ENCODE measurements around the gene TTLL11.
"Not testable (repeated sequence)": the region's sequence is repeated elsewhere in the genome, so short reads cannot be mapped to it uniquely, and the experiment has no call there.

TTLL11 gene

DNA sequence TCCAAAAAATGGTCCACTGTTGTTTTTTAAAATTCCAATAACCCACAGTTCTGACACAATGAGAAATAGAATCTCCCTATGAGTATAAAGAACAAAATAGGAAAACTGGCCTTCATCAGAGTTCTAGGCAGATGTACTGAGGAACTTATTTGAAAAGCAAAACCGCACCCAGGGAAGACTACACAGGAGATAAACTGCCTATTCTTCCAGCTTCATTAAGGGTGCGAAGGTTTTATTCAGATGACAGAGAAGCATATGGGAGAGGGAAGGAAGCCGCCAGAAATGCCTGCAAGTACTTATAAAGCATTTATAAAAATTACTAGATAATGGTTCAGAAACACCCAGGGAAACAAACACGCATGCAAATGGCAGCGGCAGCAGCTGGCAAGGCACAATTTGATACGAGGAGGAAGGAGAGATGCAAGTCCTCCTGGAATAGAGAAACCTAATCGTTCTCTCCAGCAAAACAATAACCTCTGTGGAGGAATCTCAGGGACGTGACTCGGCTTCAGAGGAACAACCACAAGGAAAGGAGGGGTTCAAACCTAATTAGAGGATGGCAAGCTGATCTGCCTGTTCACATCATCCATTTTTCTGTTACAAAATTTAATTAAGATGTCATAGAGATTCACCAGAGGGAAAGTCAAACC, 9.0 kb downstream of the TTLL11 start:
- Mint-ChIP-seq H3K36me3 (no peaks in the 10 kb centered on the region), H3K9me3 (no peaks in the 10 kb centered on the region), H3K27ac (no peak overlapping the region), H3K4me1 (peaks cover 16% of the 10 kb centered on the region), H3K4me3 (no peak overlapping the region), H3K27me3 (no peaks in the 10 kb centered on the region)
- no peak for ATAC-seq

DNA sequence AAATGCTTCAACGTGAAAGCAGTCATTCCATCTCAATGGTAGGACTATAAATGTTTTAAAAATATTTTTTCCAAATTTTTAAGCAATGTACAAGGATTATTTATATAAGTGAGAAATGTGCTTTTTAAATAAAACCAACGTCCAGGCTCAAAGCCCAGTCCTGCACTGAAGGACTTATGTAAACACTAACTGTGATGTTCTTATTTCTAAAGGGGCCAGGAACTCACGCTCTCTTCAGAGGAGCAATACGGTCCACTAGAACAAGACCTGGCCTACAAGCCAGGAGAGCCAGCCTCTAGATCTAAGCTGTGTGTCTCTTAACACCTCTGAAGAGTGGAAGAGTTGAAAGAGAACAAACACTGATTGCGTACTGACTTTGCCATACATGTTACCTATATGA, 12.1 kb downstream of the TTLL11 start:
- Mint-ChIP-seq H3K4me1 (peaks cover 11% of the 10 kb centered on the region), H3K27me3 (no peaks in the 10 kb centered on the region), H3K36me3 (peaks cover 23% of the 10 kb centered on the region), H3K9me3 (peaks cover 9% of the 10 kb centered on the region), H3K27ac (no peak overlapping the region), H3K4me3 (no peak overlapping the region)
- ATAC-seq, result no peak

DNA sequence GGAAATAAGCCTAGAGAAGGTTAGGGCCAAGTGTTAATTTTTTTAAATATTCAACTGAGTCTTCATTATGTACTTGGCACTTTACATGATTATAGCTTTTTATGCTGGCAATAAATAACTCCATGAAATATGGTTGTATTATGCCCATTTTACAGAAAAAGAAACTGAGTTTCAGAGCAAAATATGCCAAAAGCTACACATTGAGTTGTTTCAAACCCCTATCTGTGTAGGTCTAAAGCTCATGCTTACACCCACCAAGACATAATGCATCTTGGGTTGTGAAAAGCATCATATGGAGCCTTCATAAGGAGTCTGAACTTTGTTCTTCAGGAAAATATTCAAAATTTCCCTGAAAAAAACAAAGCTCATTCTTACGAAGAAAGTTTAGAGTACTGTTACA, 14.6 kb downstream of the TTLL11 start:
- no peaks in the 10 kb centered on the region for H3K27me3 Mint-ChIP-seq
- H3K27ac Mint-ChIP-seq, result no peak overlapping the region
- no peak overlapping the region for H3K4me3 Mint-ChIP-seq
- peaks cover 4% of the 10 kb centered on the region for H3K4me1 Mint-ChIP-seq
- peaks cover 23% of the 10 kb centered on the region for H3K36me3 Mint-ChIP-seq
- peaks cover 9% of the 10 kb centered on the region for H3K9me3 Mint-ChIP-seq
- ATAC-seq, result no peak

DNA sequence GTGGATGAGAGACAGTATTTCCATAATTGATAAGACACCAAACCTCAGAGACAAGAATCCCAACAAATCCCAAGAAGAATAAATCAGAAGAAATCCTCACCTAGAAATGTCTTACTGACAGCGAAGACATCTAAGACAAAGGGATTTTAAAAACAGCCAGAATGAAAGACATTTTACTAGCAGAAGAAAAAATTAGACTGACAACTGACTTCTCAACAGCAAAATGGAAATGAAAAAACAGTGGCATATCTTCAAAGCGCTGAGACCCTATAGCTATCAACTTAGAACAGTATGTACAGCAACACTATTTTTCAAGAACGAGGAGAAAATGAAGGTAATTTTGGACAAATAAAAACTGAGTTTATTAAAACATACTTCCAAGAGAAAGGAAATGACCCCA, 16.3 kb downstream of the TTLL11 start:
- peaks cover 31% of the 10 kb centered on the region for H3K36me3 Mint-ChIP-seq
- H3K27me3 Mint-ChIP-seq, result no peaks in the 10 kb centered on the region
- H3K9me3 Mint-ChIP-seq, result peaks cover 9% of the 10 kb centered on the region
- no peak for ATAC-seq
- peaks cover 5% of the 10 kb centered on the region for H3K4me1 Mint-ChIP-seq
- no peak overlapping the region for H3K27ac Mint-ChIP-seq
- H3K4me3 Mint-ChIP-seq, result no peak overlapping the region

DNA sequence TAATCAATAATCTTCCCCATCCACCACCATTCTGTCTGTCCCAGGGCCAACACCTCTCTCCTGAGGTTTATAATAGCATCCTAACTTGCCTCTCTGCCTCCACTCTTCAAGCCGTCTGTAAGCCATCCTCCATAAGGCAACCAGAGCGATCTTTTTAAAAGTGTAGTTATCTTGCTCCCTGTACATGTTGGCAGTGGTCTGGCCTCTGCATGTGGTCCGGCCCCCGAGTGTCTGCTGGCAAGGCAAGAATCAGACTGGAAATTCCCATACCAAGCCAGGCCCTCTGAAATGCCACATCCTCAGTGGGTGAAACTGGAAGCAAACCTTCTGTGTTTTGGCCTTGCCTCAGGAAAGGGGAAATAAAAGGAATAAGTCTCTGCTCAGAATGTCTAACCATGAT, 17.0 kb downstream of the TTLL11 start:
- H3K36me3 Mint-ChIP-seq, result peaks cover 34% of the 10 kb centered on the region
- H3K4me3 Mint-ChIP-seq, result no peak overlapping the region
- H3K27me3 Mint-ChIP-seq, result no peaks in the 10 kb centered on the region
- H3K4me1 Mint-ChIP-seq, result peaks cover 5% of the 10 kb centered on the region
- no peak overlapping the region for H3K27ac Mint-ChIP-seq
- ATAC-seq, result no peak
- H3K9me3 Mint-ChIP-seq, result peaks cover 9% of the 10 kb centered on the region

DNA sequence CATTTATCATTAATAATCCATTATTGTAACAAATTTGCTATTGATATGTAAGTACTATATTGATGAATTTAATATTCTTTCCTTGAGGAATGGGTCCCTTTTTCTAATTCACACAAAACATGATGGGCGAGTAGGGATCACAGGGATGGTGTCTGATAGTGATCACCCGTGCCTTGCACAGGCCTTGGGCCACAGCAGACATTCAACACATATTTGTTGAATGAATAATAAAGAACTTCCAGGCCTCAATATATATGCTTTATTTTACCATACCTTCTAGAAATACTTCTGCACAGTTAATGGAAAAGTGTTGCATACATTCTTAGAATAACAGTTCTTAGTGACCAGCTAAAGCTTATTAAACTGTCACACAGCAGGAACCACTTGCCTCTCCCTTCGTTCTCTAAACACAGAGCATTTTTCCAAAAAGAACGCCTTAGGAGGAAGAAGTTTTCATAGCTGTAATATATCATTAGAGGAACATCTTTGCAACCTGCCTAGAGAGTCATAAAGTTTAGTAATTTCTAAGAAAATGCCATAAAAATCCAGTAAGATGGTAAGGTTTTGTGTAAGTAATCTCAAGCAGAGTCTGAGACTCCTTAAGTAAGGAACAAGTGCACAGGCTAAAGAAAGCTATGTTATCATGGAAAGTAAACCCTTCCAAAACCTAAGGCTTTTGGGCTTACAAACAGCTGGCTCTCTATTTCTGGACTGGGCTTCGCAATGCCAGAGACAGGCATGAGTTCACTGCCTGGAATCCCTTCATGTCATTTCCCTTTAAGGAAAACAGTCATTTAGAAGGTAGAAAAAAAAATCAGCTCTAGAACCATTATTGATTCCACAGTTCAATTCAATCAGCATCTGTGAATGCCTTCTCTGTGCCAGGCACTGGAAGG, 17.7 kb downstream of the TTLL11 start:
- no peak for ATAC-seq

DNA sequence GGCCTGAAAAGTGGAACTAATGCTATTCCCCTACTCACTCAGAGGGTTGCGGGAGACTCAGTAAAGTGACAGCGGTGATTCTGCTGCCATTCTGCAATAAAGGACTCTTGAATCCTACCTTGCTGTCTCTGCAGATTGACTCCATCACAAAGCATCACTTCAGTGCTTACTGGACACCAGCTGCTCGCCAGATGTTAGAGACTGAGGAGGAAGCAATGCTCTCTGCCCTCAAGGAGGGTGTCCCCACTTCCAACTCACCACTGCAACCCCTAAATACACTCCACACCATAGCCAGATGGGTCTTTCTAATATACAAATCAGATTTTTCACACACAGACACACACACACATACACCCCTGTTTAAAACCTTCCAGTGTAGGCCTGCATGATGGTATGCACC, 21.4 kb downstream of the TTLL11 start:
- H3K9me3 Mint-ChIP-seq, result peaks cover 9% of the 10 kb centered on the region
- ATAC-seq, result no peak
- H3K4me3 Mint-ChIP-seq, result no peak overlapping the region
- H3K4me1 Mint-ChIP-seq, result peaks cover 5% of the 10 kb centered on the region
- H3K27me3 Mint-ChIP-seq, result no peaks in the 10 kb centered on the region
- H3K36me3 Mint-ChIP-seq, result peaks cover 40% of the 10 kb centered on the region
- H3K27ac Mint-ChIP-seq, result no peak overlapping the region

More for the DNA sequence above, 17.7 kb downstream of the TTLL11 start:
- Mint-ChIP-seq H3K36me3 (peaks cover 37% of the 10 kb centered on the region), H3K4me1 (peaks cover 5% of the 10 kb centered on the region), H3K4me3 (no peak overlapping the region), H3K27me3 (no peaks in the 10 kb centered on the region), H3K9me3 (peaks cover 9% of the 10 kb centered on the region), H3K27ac (no peak overlapping the region)

DNA sequence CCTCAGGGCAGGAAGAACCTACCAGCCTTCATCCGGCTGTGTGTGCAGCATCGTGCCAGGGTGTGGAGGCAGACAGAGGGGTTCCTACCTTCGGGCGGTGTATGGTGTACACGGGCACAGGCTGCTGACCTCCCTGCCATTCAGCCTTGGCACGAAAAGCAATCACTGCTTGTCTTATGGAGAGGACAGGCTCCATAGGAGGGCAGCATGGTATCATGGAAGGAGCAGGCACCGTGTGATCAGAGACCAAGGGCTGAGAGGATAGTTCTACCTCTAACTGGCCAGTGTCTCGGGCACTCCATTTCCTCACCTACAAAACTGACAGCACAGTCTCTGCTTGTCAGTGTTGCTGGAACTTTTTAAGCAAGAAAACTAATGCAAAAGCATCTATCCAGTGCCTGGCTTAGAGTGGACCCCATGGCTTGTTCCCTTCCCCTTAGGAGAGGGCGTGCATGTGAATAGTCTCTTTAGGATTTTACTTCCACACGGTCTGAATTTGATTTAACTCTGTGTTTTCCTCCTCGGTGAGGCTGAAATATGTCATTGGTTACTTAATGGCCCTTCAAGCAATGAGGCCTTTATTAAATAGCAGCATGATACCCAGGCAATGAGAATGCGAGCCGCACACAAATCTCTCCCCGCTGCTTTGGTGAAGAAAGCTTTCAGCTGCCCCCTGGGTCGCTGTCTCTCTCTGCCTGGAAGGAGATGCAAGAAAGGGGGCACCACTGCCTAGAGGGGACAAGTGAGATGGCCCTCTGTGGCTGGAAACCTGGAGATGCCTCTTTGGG, 22.2 kb downstream of the TTLL11 start:
- Mint-ChIP-seq H3K9me3 (peaks cover 10% of the 10 kb centered on the region), H3K27me3 (no peaks in the 10 kb centered on the region), H3K4me1 (peaks cover 5% of the 10 kb centered on the region), H3K27ac (no peak overlapping the region), H3K36me3 (peaks cover 43% of the 10 kb centered on the region), H3K4me3 (no peak overlapping the region)
- ATAC-seq, result no peak

DNA sequence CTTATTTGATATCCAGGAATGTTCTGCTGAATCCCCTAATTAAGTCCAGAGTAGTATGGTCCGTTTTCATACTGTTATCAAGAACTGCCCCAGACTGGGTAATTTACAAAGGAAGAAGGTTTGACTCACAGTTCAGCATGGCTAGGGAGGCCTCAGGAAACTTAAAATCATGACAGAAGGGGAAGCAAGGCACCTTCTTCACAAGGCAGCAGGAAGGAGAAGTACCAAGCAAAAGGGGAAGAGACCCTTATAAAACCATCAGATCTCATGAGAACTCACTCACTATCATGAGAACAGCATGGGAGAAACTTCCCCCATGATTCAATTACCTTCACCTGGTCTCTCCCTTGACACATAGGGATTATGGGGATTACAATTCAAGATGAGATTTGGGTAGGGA, 26.4 kb downstream of the TTLL11 start:
- not testable (repeated sequence) for H3K4me1 Mint-ChIP-seq, H3K27me3 Mint-ChIP-seq, ATAC-seq, H3K4me3 Mint-ChIP-seq, H3K27ac Mint-ChIP-seq
- Mint-ChIP-seq H3K36me3 (peaks cover 39% of the 10 kb centered on the region), H3K9me3 (peaks cover 11% of the 10 kb centered on the region)

DNA sequence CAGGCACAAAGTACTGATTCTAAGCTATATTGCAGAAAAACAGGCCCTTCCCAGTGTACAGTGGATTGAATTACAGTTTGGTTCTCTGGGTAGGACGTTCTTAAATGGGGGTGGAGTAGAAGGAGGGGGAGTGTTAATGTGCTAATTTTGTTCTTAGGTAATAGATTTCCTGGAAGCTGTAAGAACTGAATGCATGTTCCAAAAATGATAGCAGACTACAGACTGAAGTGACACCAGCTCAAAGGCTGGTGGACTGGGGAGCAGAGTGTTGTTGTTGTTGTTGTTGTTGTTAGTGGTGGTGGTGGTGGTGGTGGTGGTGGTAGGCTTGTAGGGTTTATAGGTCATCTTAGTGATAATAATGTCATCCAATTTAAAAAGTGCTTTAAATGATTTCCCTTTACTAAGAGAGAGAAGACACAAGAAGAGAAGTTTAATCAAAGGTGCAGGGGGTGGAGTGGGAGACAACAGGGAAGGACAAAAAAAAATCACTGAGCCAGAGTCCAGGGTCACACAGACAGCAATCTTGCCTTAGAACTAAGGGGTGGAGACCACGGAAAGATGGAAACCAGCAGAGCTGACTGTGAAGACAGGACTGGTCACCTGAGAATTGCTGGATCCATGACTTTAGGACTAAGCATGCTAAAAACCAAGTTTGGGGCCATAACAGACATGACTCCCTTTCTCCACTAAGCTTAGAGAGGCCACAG, 27.0 kb downstream of the TTLL11 start:
- no peak overlapping the region for H3K27ac Mint-ChIP-seq
- no peak overlapping the region for H3K4me3 Mint-ChIP-seq
- peaks cover 39% of the 10 kb centered on the region for H3K36me3 Mint-ChIP-seq
- no peaks in the 10 kb centered on the region for H3K27me3 Mint-ChIP-seq
- ATAC-seq, result no peak
- H3K9me3 Mint-ChIP-seq, result peaks cover 11% of the 10 kb centered on the region
- no peaks in the 10 kb centered on the region for H3K4me1 Mint-ChIP-seq

DNA sequence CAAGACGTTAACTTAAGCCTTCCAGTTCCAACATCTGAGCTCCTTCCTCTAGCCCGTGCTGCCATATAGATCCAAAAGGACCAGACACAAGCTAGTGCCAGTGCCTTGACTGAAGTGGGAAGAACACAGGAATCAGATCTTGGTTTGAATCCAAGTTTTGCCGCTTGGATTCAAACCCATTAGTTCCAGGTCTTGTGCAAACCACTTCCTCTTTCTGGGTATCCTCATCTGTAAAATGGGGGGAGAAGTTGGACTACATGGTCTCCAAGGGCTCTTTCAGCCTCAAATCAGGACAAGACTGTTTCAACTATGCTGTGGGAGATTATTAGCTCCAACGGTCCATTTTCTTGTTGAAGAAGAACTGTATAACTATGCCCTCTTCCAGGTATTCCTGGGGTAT, 32.6 kb downstream of the TTLL11 start:
- H3K4me1 Mint-ChIP-seq, result peaks cover 6% of the 10 kb centered on the region

DNA sequence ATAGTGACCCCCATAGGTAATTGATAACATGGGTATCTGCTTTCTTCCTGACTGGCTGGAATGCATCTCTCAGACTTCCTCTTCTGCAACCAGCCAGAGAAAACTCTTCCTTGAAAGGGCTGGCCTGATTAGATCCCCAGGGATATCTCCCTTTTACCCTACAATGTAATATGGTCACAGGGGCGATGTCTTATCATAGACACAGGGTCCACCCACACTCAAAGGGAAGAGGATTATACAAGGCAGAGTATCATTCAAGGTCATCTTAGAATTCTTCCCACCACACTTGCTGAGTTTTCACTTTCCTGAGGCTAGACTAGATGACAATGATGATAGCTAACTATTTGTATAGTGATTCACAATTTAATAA, 33.2 kb downstream of the TTLL11 start:
- H3K4me3 Mint-ChIP-seq, result no peak overlapping the region
- H3K9me3 Mint-ChIP-seq, result no peaks in the 10 kb centered on the region
- ATAC-seq, result no peak
- H3K27ac Mint-ChIP-seq, result no peak overlapping the region
- peaks cover 18% of the 10 kb centered on the region for H3K36me3 Mint-ChIP-seq
- peaks cover 9% of the 10 kb centered on the region for H3K4me1 Mint-ChIP-seq
- H3K27me3 Mint-ChIP-seq, result no peaks in the 10 kb centered on the region

More for the DNA sequence above, 32.6 kb downstream of the TTLL11 start:
- ATAC-seq, result no peak
- Mint-ChIP-seq H3K27ac (no peak overlapping the region), H3K36me3 (peaks cover 13% of the 10 kb centered on the region), H3K27me3 (no peaks in the 10 kb centered on the region), H3K4me3 (no peak overlapping the region), H3K9me3 (no peaks in the 10 kb centered on the region)

DNA sequence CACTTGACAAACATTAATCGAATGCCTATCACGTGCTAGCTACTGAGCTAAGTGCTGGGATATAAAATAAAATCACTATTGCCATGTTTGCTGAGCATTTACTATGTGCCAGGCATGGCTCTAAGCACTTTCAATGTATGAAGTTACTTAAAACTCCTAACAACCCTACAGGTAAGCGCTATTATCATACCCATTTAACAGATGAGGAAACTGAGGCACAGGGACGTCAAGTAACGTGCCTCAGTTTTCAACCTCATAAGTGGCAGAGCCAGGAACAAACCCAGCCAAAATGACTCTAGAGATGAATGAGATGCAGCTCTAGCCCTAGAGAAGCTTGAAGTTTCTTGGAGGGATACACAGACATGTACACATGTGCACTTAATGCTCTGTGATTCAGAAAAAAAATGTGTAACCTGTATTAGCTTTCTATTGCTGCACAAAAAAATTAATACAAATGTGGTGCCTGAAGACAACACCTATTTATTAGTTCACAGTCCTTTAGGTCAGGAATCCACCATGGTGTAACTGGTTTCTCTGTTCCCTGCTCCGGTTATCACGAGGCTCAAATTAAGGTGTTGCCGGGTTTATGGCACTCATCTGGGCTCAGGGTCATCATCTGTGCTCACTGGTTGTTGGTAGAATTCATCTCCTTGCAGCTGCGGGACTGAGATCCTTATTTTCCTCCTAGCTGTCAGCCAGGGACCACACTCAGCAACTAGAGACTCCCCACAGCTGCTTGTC, 33.7 kb downstream of the TTLL11 start:
- Mint-ChIP-seq H3K36me3 (peaks cover 22% of the 10 kb centered on the region), H3K4me3 (no peak overlapping the region), H3K4me1 (peaks cover 14% of the 10 kb centered on the region), H3K9me3 (no peaks in the 10 kb centered on the region), H3K27me3 (no peaks in the 10 kb centered on the region), H3K27ac (no peak overlapping the region)
- ATAC-seq, result no peak

DNA sequence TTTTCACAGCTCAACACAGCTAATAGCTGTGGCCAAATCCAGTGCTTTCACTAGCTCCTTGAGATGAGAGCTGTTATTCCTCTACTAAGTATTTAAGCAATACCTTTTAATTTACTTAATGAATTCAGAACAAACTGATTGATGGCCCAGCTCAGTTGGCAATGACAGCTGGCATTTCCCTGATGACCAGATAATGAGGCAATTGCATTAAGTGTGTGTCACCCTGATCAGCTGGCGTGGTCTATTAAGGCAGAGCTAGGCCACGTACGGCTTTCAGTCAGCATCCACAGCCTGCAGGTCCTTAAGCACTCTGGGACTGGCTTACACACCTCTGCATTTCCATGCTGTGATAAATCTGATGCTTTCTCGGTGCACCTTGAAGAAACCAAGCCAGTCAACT, 34.4 kb downstream of the TTLL11 start:
- Mint-ChIP-seq H3K36me3 (peaks cover 22% of the 10 kb centered on the region), H3K27ac (no peak overlapping the region), H3K4me1 (peaks cover 14% of the 10 kb centered on the region), H3K27me3 (no peaks in the 10 kb centered on the region), H3K4me3 (no peak overlapping the region), H3K9me3 (no peaks in the 10 kb centered on the region)
- ATAC-seq, result no peak
